HepG2 (cell line): ENCODE measurements around the gene ZNF440. TPM values are rescaled to one million over a fixed set of nuclear protein-coding genes. Genes with fewer than 3 reads are reported as not detected.
A peak's percentile ranks its signal among the peaks of the same experiment; 100 is the strongest.

Experiments used
- ATF4 ChIP-seq, 2 experiments: fragments of 450-650 bp in 1 of 2; sonication (generic) in 1 of 2; formaldehyde crosslinking; IDR thresholded peaks; 2 replicates each; pipeline versions ENCODE4 v1.5.0 to v1.8.0; 2020 to 2022; ENCODE audit warnings: mild to moderate bottlenecking in 1 of 2, missing genetic modification reagents in 1 of 2
- CEBPB ChIP-seq: IDR thresholded peaks from 2 replicates; pipeline ENCODE4 v1.6.1; 2011; ENCODE audit warnings: low read depth, low read length, improper control_type of control experiment, borderline replicate concordance
- DRAP1 ChIP-seq: IDR thresholded peaks from 2 replicates; pipeline ENCODE4 v1.6.1; 2016; ENCODE audit warnings: missing genetic modification reagents, missing compliant biosample characterization
- FOXO4 ChIP-seq: sonication (generic); formaldehyde crosslinking; conservative IDR thresholded peaks from 2 replicates; pipeline ENCODE4 v1.8.1; 2023; ENCODE audit warnings: missing genetic modification reagents
- GTF3A ChIP-seq: sonication (generic); formaldehyde crosslinking; conservative IDR thresholded peaks from 2 replicates; pipeline ENCODE4 v1.4.0; 2020; ENCODE audit warnings: mild to moderate bottlenecking, missing genetic modification reagents
- HIC2 ChIP-seq: sonication (generic); formaldehyde crosslinking; IDR thresholded peaks from 2 replicates; pipeline ENCODE4 v1.9.0; 2022; ENCODE audit warnings: low read depth, missing genetic modification reagents
- KDM3A ChIP-seq: IDR thresholded peaks from 2 replicates; pipeline ENCODE4 v1.6.1; 2018; ENCODE audit warnings: low read depth, missing compliant biosample characterization
- KLF12 ChIP-seq: sonication (generic); formaldehyde crosslinking; IDR thresholded peaks from 2 replicates; pipeline ENCODE4 v1.4.0; 2020; ENCODE audit warnings: missing genetic modification reagents, borderline replicate concordance
- MTERF4 ChIP-seq: sonication (generic); formaldehyde crosslinking; IDR thresholded peaks from 2 replicates; pipeline ENCODE4 v1.8.0; 2023; ENCODE audit warnings: mild to moderate bottlenecking, missing genetic modification reagents
- NCOA1 ChIP-seq: sonication (generic); formaldehyde crosslinking; IDR thresholded peaks from 2 replicates; pipeline ENCODE4 v1.9.0; 2021; ENCODE audit warnings: missing genetic modification reagents
- NCOA2 ChIP-seq: sonication (generic); formaldehyde crosslinking; IDR thresholded peaks from 2 replicates; pipeline ENCODE4 v1.8.0; 2022; ENCODE audit warnings: inconsistent platforms
- NR2F6 ChIP-seq, 2 experiments: IDR thresholded peaks; 2 replicates each; pipeline ENCODE4 v1.6.1; 2016; ENCODE audit warnings: antibody characterized with exemption in 1 of 2, mild to moderate bottlenecking in 1 of 2
- POGK ChIP-seq: sonication (generic); formaldehyde crosslinking; conservative IDR thresholded peaks from 2 replicates; pipeline ENCODE4 v1.8.0; 2022; ENCODE audit warnings: mild to moderate bottlenecking, moderate library complexity, missing genetic modification reagents
- SRY ChIP-seq: sonication (generic); formaldehyde crosslinking; IDR thresholded peaks from 2 replicates; pipeline ENCODE4 v1.8.0; 2022; ENCODE audit warnings: mild to moderate bottlenecking, missing genetic modification reagents
- ZBTB7B ChIP-seq: sonication (generic); formaldehyde crosslinking; IDR thresholded peaks from 2 replicates; pipeline ENCODE4 v1.4.0; 2020; ENCODE audit warnings: missing genetic modification reagents
- ZFP82 ChIP-seq: sonication (generic); formaldehyde crosslinking; IDR thresholded peaks from 2 replicates; pipeline ENCODE4 v1.5.1; 2020; ENCODE audit warnings: mild to moderate bottlenecking, missing genetic modification reagents, borderline replicate concordance
- ZNF230 ChIP-seq: sonication (generic); formaldehyde crosslinking; IDR thresholded peaks from 2 replicates; pipeline ENCODE4 v1.4.0; 2020; ENCODE audit warnings: mild to moderate bottlenecking, missing genetic modification reagents
- ZNF263 ChIP-seq: sonication (generic); formaldehyde crosslinking; IDR thresholded peaks from 2 replicates; pipeline ENCODE4 v1.4.0; 2020; ENCODE audit warnings: missing genetic modification reagents
- ZNF337 ChIP-seq: sonication (generic); formaldehyde crosslinking; IDR thresholded peaks from 2 replicates; pipeline ENCODE4 v1.5.1; 2020; ENCODE audit warnings: missing genetic modification reagents, low read depth, mild to moderate bottlenecking, borderline replicate concordance
- ZNF672 ChIP-seq: sonication (generic); formaldehyde crosslinking; IDR thresholded peaks from 2 replicates; pipeline ENCODE4 v1.8.1; 2022; ENCODE audit warnings: missing genetic modification reagents
- ZNF839 ChIP-seq: sonication (generic); formaldehyde crosslinking; IDR thresholded peaks from 2 replicates; pipeline ENCODE4 v1.4.0; 2020; ENCODE audit warnings: missing genetic modification reagents, mild to moderate bottlenecking, borderline replicate concordance
- polyA plus RNA-seq, 8 experiments: library from polyadenylated mRNA; depleted of rRNA in 3 of 8; stranded (reverse) in 7 of 8; unstranded in 1 of 8; fragments of >200 nt; fragmentation: Illumina TruSeq in 4 of 8; extraction: Trizol in 4 of 8; gene quantifications; 2 replicates each; pipeline versions ENCODE4 v1.2.1 to v1.2.3, GENCODE V29; 2011 to 2016; ENCODE audit warnings: low read depth in 4 of 8, missing spikeins in 1 of 8, mixed read lengths in 1 of 8; ENCODE audit not compliant: insufficient read depth in 1 of 8
- total RNA-seq, 5 experiments: library from RNA; depleted of rRNA; stranded (reverse); fragments of >200 nt; fragmentation: Illumina TruSeq; extraction: Trizol; gene quantifications; 2 replicates each; pipeline ENCODE4 v1.2.3, GENCODE V29; 2016; ENCODE audit warnings: low read depth in 1 of 5

ZNF440 gene
- total and polyA plus RNA-seq, 2 of the 13 experiments (the other 11 are each of a cell fraction or from before 2014, with no cell fraction given) = 2.7 to 12.4 TPM

- peak; percentile 67; the same call in 1 of the 2 replicates for TF ChIP-seq ZNF337 (CRISPR knock-in tag)
- no peak for TF ChIP-seq HIC2 (CRISPR knock-in tag)
- 0 out of 2 replicates have a peak, but pooled peaks have one; percentile 9 for TF ChIP-seq NCOA2
- TF ChIP-seq ATF4 (CRISPR knock-in tag; IDR thresholded peaks at IDR 0.05) = no peak
- peak; percentile 42; the same call in 1 of the 2 replicates for TF ChIP-seq KDM3A (CRISPR knock-in tag)
- TF ChIP-seq ZNF230 (CRISPR knock-in tag) = peak; percentile 87; the same call in 1 of the 2 replicates
- no peak for TF ChIP-seq CEBPB
- TF ChIP-seq DRAP1 = peak; percentile 63; the same call in 1 of the 2 replicates
- TF ChIP-seq ZNF672 (CRISPR knock-in tag) = no peak
- TF ChIP-seq POGK (CRISPR knock-in tag) = peak; percentile 87
- TF ChIP-seq ZBTB7B (CRISPR knock-in tag) = 0 out of 2 replicates have a peak, but pooled peaks have one; percentile 47
- TF ChIP-seq SRY (CRISPR knock-in tag) = peak; percentile 91
- no peak for TF ChIP-seq ZNF839
- 0 out of 2 replicates have a peak, but pooled peaks have one; percentile 24 for TF ChIP-seq ZNF263 (CRISPR knock-in tag)
- TF ChIP-seq NR2F6 (IDR thresholded peaks at IDR 0.05) = no peak; the same call in 1 of the 2 replicates
- peak; percentile 58; the same call in 1 of the 2 replicates for TF ChIP-seq NR2F6 (CRISPR knock-in tag; IDR thresholded peaks at IDR 0.05)
- TF ChIP-seq GTF3A (CRISPR knock-in tag) = no peak
- TF ChIP-seq MTERF4 (CRISPR knock-in tag) = peak; percentile 31; the same call in 1 of the 2 replicates
- no peak for TF ChIP-seq FOXO4 (CRISPR knock-in tag)
- TF ChIP-seq KLF12 (CRISPR knock-in tag) = no peak
- TF ChIP-seq ZFP82 (CRISPR knock-in tag) = 0 out of 2 replicates have a peak, but pooled peaks have one; percentile 25
- TF ChIP-seq NCOA1 = no peak
Observed at GRCh38 chr19:11848594-11849469, 34.8 kb downstream of the ZNF440 start, which contains the start of gene ZNF439 (continued).
